OCI-LY7 (cell line): ENCODE results near the gene DNAI2. TPM values are rescaled to one million over a fixed set of nuclear protein-coding genes. Genes with fewer than 3 reads are reported as not detected.

Experiments
- BruUV-seq: library from RNA; stranded (reverse); fragments of 400-500 nt; replicated peaks from 2 replicates; lab custom pipeline; 2021; lab: Mats Ljungman, UMichigan
- CTCF ChIA-PET: fragments of 300-600 bp; sonication (Branson Sonifier 250); formaldehyde crosslinking; loops from one replicate; lab custom pipeline; 2022; ENCODE audit warnings: antibody characterized with exemption; ENCODE audit not compliant: unreplicated experiment; lab: Charles Lee
- POLR2A ChIA-PET: fragments of 300-600 bp; sonication (Branson Sonifier 250); formaldehyde crosslinking; loops from one replicate; lab custom pipeline; 2022; ENCODE audit warnings: antibody characterized with exemption; lab: Charles Lee
- DNase-seq: peaks from one replicate; pipeline ENCODE4 v3.0.0-alpha.2; 2015; ENCODE audit warnings: low spot score
- H2AFZ ChIP-seq: fragments of 200-600 bp; sonication (generic), shearing (Covaris generic); 2 replicates; pipeline ENCODE4 v1.6.1; 2014; ENCODE audit warnings: mild to moderate bottlenecking, antibody characterized with exemption, low read length, moderate library complexity
- H3K27ac ChIP-seq: fragments of 200-600 bp; sonication (generic); 2 replicates; pipeline ENCODE4 v1.5.1; 2014; ENCODE audit warnings: mixed run types, low read depth, mild to moderate bottlenecking, moderate library complexity, low read length, inconsistent platforms; ENCODE audit not compliant: poor library complexity, severe bottlenecking
- H3K36me3 ChIP-seq: fragments of 200-600 bp; sonication (generic); 2 replicates; pipeline ENCODE4 v1.6.1; 2014; ENCODE audit warnings: mild to moderate bottlenecking, antibody characterized with exemption, low read length, moderate library complexity, mixed read lengths; ENCODE audit not compliant: insufficient read depth
- H3K4me1 ChIP-seq: fragments of 200-600 bp; sonication (generic); 2 replicates; pipeline ENCODE4 v1.5.1; 2014; ENCODE audit warnings: mild to moderate bottlenecking, low read length; ENCODE audit not compliant: insufficient read depth, poor library complexity, severe bottlenecking
- H3K4me2 ChIP-seq: fragments of 200-600 bp; sonication (generic); 2 replicates; pipeline ENCODE4 v1.6.1; 2014; ENCODE audit warnings: mild to moderate bottlenecking, low read length
- H3K4me3 ChIP-seq: fragments of 200-600 bp; sonication (generic); 2 replicates; pipeline ENCODE4 v1.5.1; 2014; ENCODE audit warnings: mild to moderate bottlenecking, low read depth, low read length; ENCODE audit not compliant: poor library complexity, severe bottlenecking
- H3K79me2 ChIP-seq: fragments of 200-600 bp; sonication (generic); 2 replicates; pipeline ENCODE4 v1.6.1; 2016; ENCODE audit warnings: low read depth, mild to moderate bottlenecking, low read length, moderate library complexity, mixed read lengths; ENCODE audit not compliant: insufficient read depth
- H3K9me2 ChIP-seq: fragments of 200-600 bp; sonication (generic); 2 replicates; pipeline ENCODE4 v1.6.1; 2016; ENCODE audit warnings: mild to moderate bottlenecking, low read length, mixed read lengths; ENCODE audit not compliant: insufficient read depth
- H3K9me3 ChIP-seq: fragments of 200-600 bp; sonication (generic); 2 replicates; pipeline ENCODE4 v1.6.1; 2014; ENCODE audit warnings: mild to moderate bottlenecking, mixed run types, low read length, mixed read lengths
- H4K20me1 ChIP-seq: fragments of 200-600 bp; sonication (generic); 2 replicates; pipeline ENCODE4 v1.6.1; 2014; ENCODE audit warnings: mild to moderate bottlenecking, antibody characterized with exemption, low read length, moderate library complexity, mixed read lengths; ENCODE audit not compliant: insufficient read depth
- CTCF ChIP-seq: fragments of 200-600 bp; sonication (generic); conservative IDR thresholded peaks from 2 replicates; pipeline ENCODE4 v1.5.1; 2014; ENCODE audit warnings: mild to moderate bottlenecking, antibody characterized with exemption, low read length, moderate library complexity, mixed read lengths
- EZH2phosphoT487 ChIP-seq: fragments of 200-600 bp; sonication (generic); IDR thresholded peaks from 2 replicates; pipeline ENCODE4 v1.6.1; 2018; ENCODE audit warnings: low read depth, borderline replicate concordance, mild to moderate bottlenecking, mixed run types, antibody characterized with exemption, low read length, moderate library complexity, mixed read lengths
- intact Hi-C: fragments of 100-400 bp; cut with micrococcal nuclease; formaldehyde crosslinking; loops from one replicate; pipeline ENCODE4 v1.10.0; 2022; ENCODE audit not compliant: unreplicated experiment
- total RNA-seq, 2 experiments: library from RNA; depleted of rRNA in 1 of 2; stranded (reverse); fragments of >200 nt in 1 of 2; shearing (Covaris generic) in 1 of 2; gene quantifications; 2 replicates each; pipeline ENCODE4 v1.2.3, GENCODE V29; 2014 to 2022

DNAI2 gene
- total RNA-seq, 2 experiments from 2014 or later = not detected

DNA sequence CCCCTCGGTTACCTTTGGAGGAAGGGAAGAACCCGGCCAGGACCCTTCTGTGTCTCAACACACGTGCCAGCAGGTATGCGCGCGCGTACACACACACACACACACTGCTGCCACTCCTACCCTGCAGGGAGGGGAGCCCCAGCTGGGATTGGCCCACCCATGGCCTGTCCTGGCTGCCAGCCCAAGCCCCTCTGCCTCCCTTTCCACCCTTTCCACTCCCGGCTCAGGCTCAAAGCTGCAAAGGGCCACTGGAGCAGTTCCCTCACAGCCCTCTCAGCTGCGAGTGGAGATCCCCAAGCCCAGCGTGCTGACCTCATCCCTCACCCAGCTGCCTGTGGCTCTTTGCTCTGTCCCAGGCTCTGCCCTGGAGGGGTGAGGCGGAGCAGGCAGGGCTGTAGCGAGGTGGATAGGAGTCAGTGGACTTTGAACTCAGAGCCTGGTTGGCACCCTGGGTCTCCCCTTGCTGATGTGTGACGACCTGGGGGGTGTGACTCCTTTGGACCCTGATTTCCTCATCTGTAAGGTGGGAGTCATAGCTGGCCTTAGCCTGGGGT is 66.5 kb downstream of the DNAI2 start:
- POLR2A ChIA-PET = no interaction called here
- H3K27ac ChIP-seq = no peak overlapping the region

GRCh38 chr17:74342224-74342623 is 68.2 kb downstream of the DNAI2 start:
- no TSS peak for BruUV-seq
- H3K4me2 ChIP-seq = no peak overlapping the region
- no peak for DNase-seq
- H3K9me2 ChIP-seq = no peaks in the 10 kb centered on the region
- no peaks in the 10 kb centered on the region for H4K20me1 ChIP-seq
- H3K79me2 ChIP-seq = no peaks in the 10 kb centered on the region
- TF ChIP-seq EZH2phosphoT487 = no peak
- no peak for TF ChIP-seq CTCF
- no peaks in the 10 kb centered on the region for H3K4me1 ChIP-seq
- no peak overlapping the region for H3K4me3 ChIP-seq
- ChIA-PET CTCF (no interaction called here), POLR2A (no interaction called here)
- H3K36me3 ChIP-seq = no peaks in the 10 kb centered on the region
- no peak overlapping the region for H3K27ac ChIP-seq
- H2AFZ ChIP-seq = no peak overlapping the region
- H3K9me3 ChIP-seq = no peaks in the 10 kb centered on the region
- intact Hi-C loops = no loop called here

More for the DNA sequence above, 66.5 kb downstream of the DNAI2 start:
- CTCF ChIA-PET = no interaction called here
- no peak for TF ChIP-seq EZH2phosphoT487
- TF ChIP-seq CTCF = no peak
- Histone ChIP-seq H3K79me2 (no peaks in the 10 kb centered on the region), H3K4me1 (no peaks in the 10 kb centered on the region), H3K9me2 (no peaks in the 10 kb centered on the region), H2AFZ (no peak overlapping the region), H4K20me1 (no peaks in the 10 kb centered on the region), H3K4me3 (no peak overlapping the region), H3K36me3 (no peaks in the 10 kb centered on the region), H3K9me3 (no peaks in the 10 kb centered on the region), H3K4me2 (no peak overlapping the region)
- intact Hi-C loops = no loop called here
- DNase-seq = no peak
- no TSS peak for BruUV-seq

DNA sequence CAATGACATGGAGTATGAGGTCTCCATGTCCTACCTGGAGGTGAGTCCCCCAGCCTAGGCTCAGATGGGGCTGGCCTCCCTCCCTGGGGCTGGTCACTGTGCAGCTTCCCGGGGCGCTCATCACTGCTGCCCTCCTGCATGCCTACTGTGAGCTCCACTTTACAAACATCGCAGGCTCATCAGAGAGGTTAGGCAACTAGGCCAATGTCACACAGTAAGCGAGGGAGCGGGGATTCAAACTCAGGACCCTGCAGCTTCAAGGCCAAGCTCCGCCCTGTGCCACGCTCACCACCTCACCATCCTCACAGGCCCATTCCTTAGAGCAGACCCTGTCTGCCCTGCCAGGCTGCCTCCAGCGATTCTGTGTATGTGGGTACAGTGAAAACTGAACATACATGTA is 69.1 kb downstream of the DNAI2 start:
- BruUV-seq = no TSS peak
- no peak overlapping the region for H3K4me2 ChIP-seq
- H3K27ac ChIP-seq = no peak overlapping the region
- H3K36me3 ChIP-seq = no peaks in the 10 kb centered on the region
- no peak overlapping the region for H2AFZ ChIP-seq
- H3K4me1 ChIP-seq = no peaks in the 10 kb centered on the region
- H3K9me2 ChIP-seq = no peaks in the 10 kb centered on the region
- no peak overlapping the region for H3K4me3 ChIP-seq
- H3K79me2 ChIP-seq = no peaks in the 10 kb centered on the region
- intact Hi-C loops = no loop called here
- no peak for TF ChIP-seq CTCF
- no peak for TF ChIP-seq EZH2phosphoT487
- ChIA-PET CTCF (no interaction called here), POLR2A (no interaction called here)
- no peaks in the 10 kb centered on the region for H4K20me1 ChIP-seq
- no peaks in the 10 kb centered on the region for H3K9me3 ChIP-seq
- no peak for DNase-seq
